T-helper 17 cell (primary cell): Measurements from ENCODE around the gene ZBTB7C. TPM values are rescaled to one million over a fixed set of nuclear protein-coding genes. Genes with fewer than 3 reads are reported as not detected.

ENCODE experiments used
- ATAC-seq: fragments of 150-1000 bp; cut with Tn5 transposase; 2 replicates; pipeline ENCODE4 v1.10.0; 2021; ENCODE audit warnings: mild to moderate bottlenecking, moderate library complexity
- DNase-seq, 3 donors: peaks; one replicate each; pipeline versions ENCODE4 v3.0.0 to v3.0.0-alpha.2; 2020 to 2021
- H3K9me3 ChIP-seq: one replicate; pipeline ENCODE4 v1.7.0; 2013; ENCODE audit warnings: low read length, mild to moderate bottlenecking; ENCODE audit not compliant: control insufficient read depth, poor library complexity, severe bottlenecking
- H3K27ac Mint-ChIP-seq: one replicate; pipeline ENCODE4 v1.8.0; 2022; ENCODE audit warnings: mild to moderate bottlenecking, moderate library complexity, mixed read lengths
- H3K27me3 Mint-ChIP-seq: one replicate; pipeline ENCODE4 v1.8.0; 2022; ENCODE audit warnings: mixed read lengths
- H3K36me3 Mint-ChIP-seq: one replicate; pipeline ENCODE4 v1.8.0; 2022; ENCODE audit warnings: low read depth, mixed read lengths
- H3K4me1 Mint-ChIP-seq: one replicate; pipeline ENCODE4 v1.8.0; 2022; ENCODE audit warnings: mild to moderate bottlenecking, mixed read lengths
- H3K4me3 Mint-ChIP-seq: one replicate; pipeline ENCODE4 v1.8.0; 2022; ENCODE audit warnings: mild to moderate bottlenecking, moderate library complexity, mixed read lengths
- total RNA-seq, 4 donors: library from RNA in 2 of 4; stranded (reverse) in 2 of 4; gene quantifications; one replicate each; pipeline ENCODE4 v1.2.3 and lab custom pipeline; 2022 to 2026

Gene ZBTB7C
- total RNA-seq, 2 donors from 2014 or later = 0.07 TPM; not detected in 1

GRCh38 chr18:48158721-48159120 lies 250.5 kb downstream of the ZBTB7C start:
- ATAC-seq (no peak), DNase-seq (no peak)
- Mint-ChIP-seq H3K4me1 (peaks cover 15% of the 10 kb centered on the region), H3K4me3 (no peak overlapping the region), H3K27me3 (peaks cover 28% of the 10 kb centered on the region), H3K27ac (no peak overlapping the region), H3K36me3 (no peaks in the 10 kb centered on the region)
- H3K9me3 ChIP-seq = no peaks in the 10 kb centered on the region

DNA sequence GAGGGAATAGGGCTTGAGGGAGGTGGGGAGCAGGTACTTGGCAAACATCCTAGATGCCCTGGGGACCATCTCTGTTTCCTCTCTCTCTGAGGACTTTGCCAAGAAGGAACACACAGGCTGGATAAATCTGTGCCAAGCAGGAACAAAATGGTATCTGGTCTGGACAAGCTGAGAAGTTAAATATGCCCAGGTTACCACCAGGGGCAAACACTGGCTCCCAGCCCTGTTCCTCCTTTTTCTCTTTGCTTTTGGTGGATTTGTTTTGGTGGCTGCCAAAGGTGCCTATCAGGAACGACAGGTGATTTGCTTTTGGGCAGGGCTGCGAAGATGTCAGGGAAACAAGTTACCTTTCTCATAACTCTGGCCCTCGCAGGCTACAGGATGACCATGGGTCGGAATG lies 251.2 kb downstream of the ZBTB7C start:
- ATAC-seq (no peak), DNase-seq (no peak)
- Mint-ChIP-seq H3K4me3 (no peak overlapping the region), H3K4me1 (peaks cover 15% of the 10 kb centered on the region), H3K27ac (no peak overlapping the region), H3K36me3 (no peaks in the 10 kb centered on the region), H3K27me3 (peaks cover 34% of the 10 kb centered on the region)
- no peaks in the 10 kb centered on the region for H3K9me3 ChIP-seq

DNA sequence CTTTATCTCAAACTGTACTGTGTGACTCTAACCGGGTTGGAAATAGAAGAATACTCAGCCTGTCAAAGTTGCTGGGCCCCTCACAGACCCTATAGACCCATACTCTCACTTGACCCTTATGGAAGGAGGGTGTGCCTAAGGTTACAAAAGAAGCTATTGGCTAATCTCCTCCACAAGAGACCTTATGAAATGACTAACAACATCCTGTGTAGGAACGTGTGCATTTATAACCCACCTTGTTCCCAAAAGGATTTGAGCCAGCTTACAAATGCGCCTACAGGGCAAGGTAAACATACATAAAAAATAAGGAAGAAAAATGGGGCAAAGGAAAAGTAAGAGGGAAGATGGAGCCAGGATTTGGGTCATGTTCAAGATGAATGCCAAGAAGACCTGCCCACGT lies 253.3 kb downstream of the ZBTB7C start:
- no peak overlapping the region for H3K27ac Mint-ChIP-seq
- H3K4me3 Mint-ChIP-seq = no peak overlapping the region
- peaks cover 10% of the 10 kb centered on the region for H3K4me1 Mint-ChIP-seq
- H3K36me3 Mint-ChIP-seq = peaks cover 2% of the 10 kb centered on the region
- H3K9me3 ChIP-seq = no peaks in the 10 kb centered on the region
- peaks cover 45% of the 10 kb centered on the region for H3K27me3 Mint-ChIP-seq
- ATAC-seq (no peak), DNase-seq (no peak)

- no peak for DNase-seq
- no peak overlapping the region for H3K4me3 Mint-ChIP-seq
- peaks cover 6% of the 10 kb centered on the region for H3K4me1 Mint-ChIP-seq
- H3K9me3 ChIP-seq = no peaks in the 10 kb centered on the region
- H3K36me3 Mint-ChIP-seq = peaks cover 2% of the 10 kb centered on the region
- ATAC-seq = no peak
- H3K27me3 Mint-ChIP-seq = peaks cover 45% of the 10 kb centered on the region
- no peak overlapping the region for H3K27ac Mint-ChIP-seq
These were observed 254.4 kb downstream of the ZBTB7C start for GRCh38 chr18:48154828-48155227.

GRCh38 chr18:48153613-48154481 lies 255.3 kb downstream of the ZBTB7C start:
- H3K4me3 Mint-ChIP-seq = no peak overlapping the region
- ATAC-seq = no peak
- no peak for DNase-seq
- H3K4me1 Mint-ChIP-seq = peaks cover 6% of the 10 kb centered on the region
- peaks cover 50% of the 10 kb centered on the region for H3K27me3 Mint-ChIP-seq
- peaks cover 2% of the 10 kb centered on the region for H3K36me3 Mint-ChIP-seq
- no peaks in the 10 kb centered on the region for H3K9me3 ChIP-seq
- H3K27ac Mint-ChIP-seq = no peak overlapping the region

- DNase-seq (no peak), ATAC-seq (no peak)
- no peaks in the 10 kb centered on the region for H3K9me3 ChIP-seq
- Mint-ChIP-seq H3K27me3 (peaks cover 51% of the 10 kb centered on the region), H3K27ac (no peak overlapping the region), H3K4me3 (no peak overlapping the region), H3K4me1 (peaks cover 6% of the 10 kb centered on the region), H3K36me3 (peaks cover 2% of the 10 kb centered on the region)
These were observed 256.6 kb downstream of the ZBTB7C start for GRCh38 chr18:48152549-48152948.

DNA sequence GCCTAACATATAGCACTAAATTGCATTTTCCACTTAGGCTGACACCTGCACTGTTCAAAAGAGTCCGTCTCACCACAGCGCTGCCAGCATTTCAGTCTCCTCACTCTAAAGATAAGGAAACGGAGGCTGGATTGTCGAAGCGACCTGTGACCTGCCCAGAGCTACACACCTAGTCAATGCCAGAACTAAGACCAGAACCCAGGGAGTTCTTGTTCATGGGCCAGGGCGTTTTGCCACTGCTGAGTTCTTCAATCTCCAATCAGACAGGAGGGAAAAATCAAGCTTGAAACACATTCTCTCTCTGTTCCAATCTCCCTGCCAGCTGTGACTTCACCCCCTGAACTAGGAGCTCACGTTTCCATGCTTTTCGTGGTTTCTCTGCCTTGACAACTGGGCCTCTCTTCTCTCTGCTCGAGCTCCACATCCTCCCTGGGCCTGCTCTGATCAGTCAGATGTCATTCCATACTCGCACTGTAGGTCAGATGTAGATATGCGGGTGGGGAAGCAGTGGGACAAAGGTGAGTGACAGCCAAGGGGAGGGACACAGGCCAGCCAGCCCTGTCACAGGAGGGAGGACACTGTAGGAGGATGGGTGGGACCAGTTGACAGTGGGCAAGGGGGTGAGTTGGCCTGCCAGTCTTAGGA lies 257.6 kb downstream of the ZBTB7C start:
- DNase-seq = no peak
- peaks cover 46% of the 10 kb centered on the region for H3K27me3 Mint-ChIP-seq
- no peak overlapping the region for H3K27ac Mint-ChIP-seq
- peaks cover 6% of the 10 kb centered on the region for H3K4me1 Mint-ChIP-seq
- H3K4me3 Mint-ChIP-seq = no peak overlapping the region
- peaks cover 2% of the 10 kb centered on the region for H3K36me3 Mint-ChIP-seq
- no peak for ATAC-seq
- H3K9me3 ChIP-seq = no peaks in the 10 kb centered on the region

GRCh38 chr18:48149020-48149685 lies 260.0 kb downstream of the ZBTB7C start:
- no peaks in the 10 kb centered on the region for H3K9me3 ChIP-seq
- Mint-ChIP-seq H3K36me3 (peaks cover 4% of the 10 kb centered on the region), H3K27ac (no peak overlapping the region), H3K4me1 (peaks cover 3% of the 10 kb centered on the region), H3K4me3 (no peak overlapping the region), H3K27me3 (peaks cover 42% of the 10 kb centered on the region)
- DNase-seq = no peak
- ATAC-seq = no peak

- peaks cover 50% of the 10 kb centered on the region for H3K27me3 Mint-ChIP-seq
- no peaks in the 10 kb centered on the region for H3K9me3 ChIP-seq
- no peak overlapping the region for H3K4me3 Mint-ChIP-seq
- no peak for DNase-seq
- H3K4me1 Mint-ChIP-seq = peaks cover 11% of the 10 kb centered on the region
- peaks cover 6% of the 10 kb centered on the region for H3K36me3 Mint-ChIP-seq
- H3K27ac Mint-ChIP-seq = no peak overlapping the region
- ATAC-seq = no peak
These were observed 266.2 kb downstream of the ZBTB7C start for GRCh38 chr18:48142994-48143393.

GRCh38 chr18:48142353-48142752 lies 266.8 kb downstream of the ZBTB7C start:
- Mint-ChIP-seq H3K36me3 (peaks cover 6% of the 10 kb centered on the region), H3K27me3 (peaks cover 56% of the 10 kb centered on the region), H3K4me3 (no peak overlapping the region), H3K4me1 (peaks cover 17% of the 10 kb centered on the region), H3K27ac (no peak overlapping the region)
- no peaks in the 10 kb centered on the region for H3K9me3 ChIP-seq
- DNase-seq (no peak), ATAC-seq (no peak)

DNA sequence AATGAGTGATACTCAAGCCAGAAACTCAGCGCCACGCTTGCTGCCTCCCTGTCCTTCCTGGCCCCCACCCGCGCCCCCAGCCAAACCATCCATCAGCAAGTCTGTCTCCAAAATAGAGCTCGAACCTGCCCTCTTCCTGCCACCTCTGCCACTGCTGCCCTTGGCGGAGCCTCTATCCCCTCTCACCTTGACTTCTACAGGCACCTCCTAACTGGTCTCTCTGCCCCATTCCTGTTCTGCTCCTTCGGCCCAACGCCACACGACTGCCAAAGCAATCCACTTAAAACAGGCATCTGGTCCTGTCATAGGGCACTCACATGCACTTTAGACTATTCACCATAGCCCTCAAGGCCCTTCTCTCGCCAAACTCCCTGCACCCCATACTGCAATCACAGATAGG lies 268.5 kb downstream of the ZBTB7C start:
- H3K27ac Mint-ChIP-seq = no peak overlapping the region
- no peak for ATAC-seq

GRCh38 chr18:48139431-48140347 lies 269.5 kb downstream of the ZBTB7C start:
- peaks cover 63% of the 10 kb centered on the region for H3K27me3 Mint-ChIP-seq
- H3K9me3 ChIP-seq = no peaks in the 10 kb centered on the region
- H3K4me3 Mint-ChIP-seq = no peak overlapping the region
- H3K36me3 Mint-ChIP-seq = peaks cover 4% of the 10 kb centered on the region
- H3K27ac Mint-ChIP-seq = no peak overlapping the region
- ATAC-seq (no peak), DNase-seq (no peak)
- H3K4me1 Mint-ChIP-seq = peaks cover 23% of the 10 kb centered on the region

More for the DNA sequence above, 268.5 kb downstream of the ZBTB7C start:
- Mint-ChIP-seq H3K4me3 (no peak overlapping the region), H3K4me1 (peaks cover 19% of the 10 kb centered on the region), H3K36me3 (peaks cover 6% of the 10 kb centered on the region), H3K27me3 (peaks cover 60% of the 10 kb centered on the region)
- no peaks in the 10 kb centered on the region for H3K9me3 ChIP-seq
- no peak for DNase-seq
